ENCODE measurements around the gene LUC7L2. TPM values are rescaled to one million over a fixed set of nuclear protein-coding genes. Genes with fewer than 3 reads are reported as not detected.
A peak's percentile ranks its signal among the peaks of the same experiment; 100 is the strongest.

LUC7L2 gene
- total RNA-seq, 1 experiment from 2014 or later, result 74.2 TPM

DNA sequence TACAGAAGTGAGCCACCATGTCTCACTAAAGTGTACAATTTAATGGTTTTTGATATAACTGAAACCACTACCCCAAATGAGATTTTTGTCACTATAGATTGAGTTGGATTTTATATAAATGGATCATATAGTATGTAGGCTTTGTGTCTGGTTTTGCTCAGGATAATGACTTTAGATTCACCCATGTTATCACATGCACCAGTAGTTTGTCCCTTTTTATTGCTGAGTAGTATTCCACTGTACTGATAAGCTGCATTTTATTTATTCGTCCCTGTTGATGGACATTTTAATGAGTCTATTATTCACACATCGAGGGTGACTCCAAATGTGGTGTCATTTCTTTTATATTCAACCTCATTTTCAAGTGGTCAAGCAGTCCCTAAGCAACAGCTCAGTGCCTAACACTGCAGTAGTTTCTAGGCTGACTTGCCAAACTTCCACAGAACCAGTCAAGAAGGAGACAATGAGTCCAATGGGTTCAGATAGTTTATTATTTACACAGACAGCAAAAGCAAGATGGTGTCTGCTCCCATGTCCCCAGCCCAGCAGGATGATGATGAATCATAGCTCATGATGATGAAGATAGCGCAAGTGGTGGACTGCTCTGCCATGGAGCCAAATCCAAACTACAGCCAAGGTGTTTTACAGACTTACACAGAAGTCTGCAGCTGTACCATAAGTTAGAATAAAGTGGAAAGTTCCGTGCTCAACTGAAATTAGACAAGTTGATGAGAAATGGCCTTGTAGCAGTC lies 25.1 kb upstream of the LUC7L2 start:
- TF ChIP-seq, protein P1, sequence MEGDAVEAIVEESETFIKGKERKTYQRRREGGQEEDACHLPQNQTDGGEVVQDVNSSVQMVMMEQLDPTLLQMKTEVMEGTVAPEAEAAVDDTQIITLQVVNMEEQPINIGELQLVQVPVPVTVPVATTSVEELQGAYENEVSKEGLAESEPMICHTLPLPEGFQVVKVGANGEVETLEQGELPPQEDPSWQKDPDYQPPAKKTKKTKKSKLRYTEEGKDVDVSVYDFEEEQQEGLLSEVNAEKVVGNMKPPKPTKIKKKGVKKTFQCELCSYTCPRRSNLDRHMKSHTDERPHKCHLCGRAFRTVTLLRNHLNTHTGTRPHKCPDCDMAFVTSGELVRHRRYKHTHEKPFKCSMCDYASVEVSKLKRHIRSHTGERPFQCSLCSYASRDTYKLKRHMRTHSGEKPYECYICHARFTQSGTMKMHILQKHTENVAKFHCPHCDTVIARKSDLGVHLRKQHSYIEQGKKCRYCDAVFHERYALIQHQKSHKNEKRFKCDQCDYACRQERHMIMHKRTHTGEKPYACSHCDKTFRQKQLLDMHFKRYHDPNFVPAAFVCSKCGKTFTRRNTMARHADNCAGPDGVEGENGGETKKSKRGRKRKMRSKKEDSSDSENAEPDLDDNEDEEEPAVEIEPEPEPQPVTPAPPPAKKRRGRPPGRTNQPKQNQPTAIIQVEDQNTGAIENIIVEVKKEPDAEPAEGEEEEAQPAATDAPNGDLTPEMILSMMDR (IDR thresholded peaks at IDR 0.05; ENCODE audit: insufficient read depth in 1 of 2, low read depth in 1 of 2, low read length in 1 of 2, severe bottlenecking in 1 of 2, unreplicated experiment in 1 of 2), result no peak
- peaks cover 5% of the 10 kb centered on the region for H3K4me1 Mint-ChIP-seq (ENCODE audit: low read depth, unreplicated experiment)
- Histone ChIP-seq H3K4me1 (peaks cover 7% of the 10 kb centered on the region; the same call in 1 of the 2 replicates), H3K4me3 (ENCODE audit: low read depth, low read length) (no peak overlapping the region), H3K36me3 (ENCODE audit: control insufficient read depth, insufficient read depth, low read length) (no peaks in the 10 kb centered on the region), H3K9me3 (no peaks in the 10 kb centered on the region), H3K27me3 (replicated peaks; ENCODE audit: control insufficient read depth, insufficient read depth, low read length) (no peaks in the 10 kb centered on the region)
- ChIA-PET POLR2A (no interaction called here), CTCF (no interaction called here)
- intact Hi-C loops (cut with micrococcal nuclease; ENCODE audit: unreplicated experiment), result no loop called here
- DNase-seq, result no peak
- H3K36me3 Mint-ChIP-seq (ENCODE audit: insufficient read depth, unreplicated experiment), result peaks cover 7% of the 10 kb centered on the region
- H3K4me3 Mint-ChIP-seq (ENCODE audit: unreplicated experiment), result no peak overlapping the region
- no TSS peak for BruUV-seq (replicated peaks)
- H3K27ac Mint-ChIP-seq (ENCODE audit: unreplicated experiment), result no peak overlapping the region
- peaks cover 7% of the 10 kb centered on the region for H3K9me3 Mint-ChIP-seq (ENCODE audit: unreplicated experiment)
- no peaks in the 10 kb centered on the region for H3K27me3 Mint-ChIP-seq (ENCODE audit: insufficient read depth, unreplicated experiment)

DNA sequence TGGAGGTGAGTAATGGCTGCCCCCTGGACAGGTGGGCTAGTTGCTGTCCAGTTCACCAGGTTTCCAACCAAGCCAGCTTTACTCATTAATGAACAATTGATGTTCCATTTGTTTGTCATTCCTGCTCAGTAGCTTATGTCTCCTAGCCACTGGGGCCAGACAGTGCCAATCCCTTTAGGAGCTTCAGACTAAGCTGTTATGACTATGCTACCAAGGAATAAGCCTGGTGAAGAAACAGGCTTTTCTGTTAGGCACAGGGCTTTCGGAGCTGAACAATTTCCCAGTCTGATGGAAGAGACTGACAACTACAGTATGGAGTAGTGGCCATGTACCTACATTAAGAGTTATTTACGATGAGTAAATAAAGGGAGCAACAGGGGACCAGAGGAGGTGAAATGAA lies 20.7 kb upstream of the LUC7L2 start:
- Mint-ChIP-seq H3K36me3 (ENCODE audit: insufficient read depth, unreplicated experiment) (peaks cover 35% of the 10 kb centered on the region), H3K4me1 (ENCODE audit: low read depth, unreplicated experiment) (peaks cover 20% of the 10 kb centered on the region), H3K4me3 (ENCODE audit: unreplicated experiment) (peak overlapping the region; percentile 89), H3K27ac (ENCODE audit: unreplicated experiment) (peak overlapping the region; percentile 100), H3K27me3 (ENCODE audit: insufficient read depth, unreplicated experiment) (peaks cover 4% of the 10 kb centered on the region), H3K9me3 (ENCODE audit: unreplicated experiment) (peaks cover 10% of the 10 kb centered on the region)
- no peaks in the 10 kb centered on the region for H3K9me3 ChIP-seq
- no peak for DNase-seq
- peaks cover 4% of the 10 kb centered on the region; the same call in 1 of the 2 replicates for H3K4me1 ChIP-seq
- H3K36me3 ChIP-seq (ENCODE audit: control insufficient read depth, insufficient read depth, low read length), result no peaks in the 10 kb centered on the region
- CTCF ChIA-PET, result no interaction called here
- intact Hi-C loops (cut with micrococcal nuclease; ENCODE audit: unreplicated experiment), result no loop called here
- TF ChIP-seq, protein P1 (IDR thresholded peaks at IDR 0.05; ENCODE audit: insufficient read depth in 1 of 2, low read depth in 1 of 2, low read length in 1 of 2, severe bottlenecking in 1 of 2, unreplicated experiment in 1 of 2), result no peak
- no peaks in the 10 kb centered on the region for H3K27me3 ChIP-seq (replicated peaks; ENCODE audit: control insufficient read depth, insufficient read depth, low read length)
- POLR2A ChIA-PET, result no interaction called here
- no peak overlapping the region for H3K4me3 ChIP-seq (ENCODE audit: low read depth, low read length)
- no TSS peak for BruUV-seq (replicated peaks)

DNA sequence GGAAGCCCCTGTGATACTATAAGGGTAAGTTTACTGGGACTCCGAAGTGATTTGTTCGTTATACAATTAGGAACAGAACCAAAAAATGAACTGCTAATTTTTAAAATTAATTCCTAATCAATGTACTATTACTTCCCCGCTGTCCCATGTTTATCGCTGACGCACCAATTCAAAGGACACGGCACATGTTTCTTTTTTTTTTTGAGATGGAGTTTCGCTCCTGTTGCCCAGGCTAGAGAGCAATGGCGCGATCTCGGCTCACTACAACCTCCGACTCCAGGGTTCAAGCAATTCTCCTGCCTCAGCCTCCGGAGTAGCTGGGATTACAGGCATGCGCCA lies 20.0 kb upstream of the LUC7L2 start:
- CTCF ChIA-PET, result interaction anchor here (0.9 to 1.2 kb wide), 5 partner anchors 11 to 109 kb away, joined by 3 to 13 read pairs (median 3); partner anchors contain the start of gene UBN2
- Mint-ChIP-seq H3K4me1 (ENCODE audit: low read depth, unreplicated experiment) (peaks cover 20% of the 10 kb centered on the region), H3K36me3 (ENCODE audit: insufficient read depth, unreplicated experiment) (peaks cover 36% of the 10 kb centered on the region), H3K27me3 (ENCODE audit: insufficient read depth, unreplicated experiment) (peaks cover 4% of the 10 kb centered on the region), H3K9me3 (ENCODE audit: unreplicated experiment) (peaks cover 10% of the 10 kb centered on the region), H3K4me3 (ENCODE audit: unreplicated experiment) (peak overlapping the region; percentile 89), H3K27ac (ENCODE audit: unreplicated experiment) (peak overlapping the region; percentile 100)
- Histone ChIP-seq H3K27me3 (replicated peaks; ENCODE audit: control insufficient read depth, insufficient read depth, low read length) (no peaks in the 10 kb centered on the region), H3K9me3 (no peaks in the 10 kb centered on the region), H3K36me3 (ENCODE audit: control insufficient read depth, insufficient read depth, low read length) (no peaks in the 10 kb centered on the region), H3K4me3 (ENCODE audit: low read depth, low read length) (peak overlapping the region; percentile 76), H3K4me1 (peaks cover 4% of the 10 kb centered on the region; the same call in 1 of the 2 replicates)
- POLR2A ChIA-PET, result interaction anchor here (1.1 kb wide), 2 partner anchors 42 to 206 kb away, joined by 5 to 8 read pairs; a partner anchor contains a TSS
- TF ChIP-seq, protein P1 (IDR thresholded peaks at IDR 0.05; ENCODE audit: insufficient read depth in 1 of 2, low read depth in 1 of 2, low read length in 1 of 2, severe bottlenecking in 1 of 2, unreplicated experiment in 1 of 2), result no peak
- no peak for DNase-seq
- TSS peak; percentile 40 for BruUV-seq (replicated peaks)
- intact Hi-C loops (cut with micrococcal nuclease; ENCODE audit: unreplicated experiment), result loop anchor here (1.0 to 10.0 kb wide), 8 partner anchors 20 to 1355 kb away; partner anchors contain the start of genes LUC7L2, NDUFB2, UBN2 and ZC3HAV1

Measured in Caco-2 (cell line).